Epithelial cell of esophagus (primary cell): ENCODE results near the gene OXNAD1.

Experiments
- DNase-seq: peaks from one replicate; pipeline ENCODE4 v3.0.0; 2010; ENCODE audit warnings: low read depth
- H3K4me3 ChIP-seq: 2 replicates; pipeline ENCODE4 v1.5.1; 2011; ENCODE audit warnings: mild to moderate bottlenecking, low read length, control low read depth
- TF ChIP-seq, protein P1 (sequence below): IDR thresholded peaks from 2 replicates; pipeline ENCODE4 v1.5.1; 2011; ENCODE audit warnings: low read depth, mild to moderate bottlenecking, low read length, control low read depth, inconsistent platforms; ENCODE audit not compliant: insufficient read depth; ENCODE audit errors: missing control alignments

OXNAD1 gene

GRCh38 chr3:16270855-16271254, 5.8 kb downstream of the OXNAD1 start:
- TF ChIP-seq, protein P1, sequence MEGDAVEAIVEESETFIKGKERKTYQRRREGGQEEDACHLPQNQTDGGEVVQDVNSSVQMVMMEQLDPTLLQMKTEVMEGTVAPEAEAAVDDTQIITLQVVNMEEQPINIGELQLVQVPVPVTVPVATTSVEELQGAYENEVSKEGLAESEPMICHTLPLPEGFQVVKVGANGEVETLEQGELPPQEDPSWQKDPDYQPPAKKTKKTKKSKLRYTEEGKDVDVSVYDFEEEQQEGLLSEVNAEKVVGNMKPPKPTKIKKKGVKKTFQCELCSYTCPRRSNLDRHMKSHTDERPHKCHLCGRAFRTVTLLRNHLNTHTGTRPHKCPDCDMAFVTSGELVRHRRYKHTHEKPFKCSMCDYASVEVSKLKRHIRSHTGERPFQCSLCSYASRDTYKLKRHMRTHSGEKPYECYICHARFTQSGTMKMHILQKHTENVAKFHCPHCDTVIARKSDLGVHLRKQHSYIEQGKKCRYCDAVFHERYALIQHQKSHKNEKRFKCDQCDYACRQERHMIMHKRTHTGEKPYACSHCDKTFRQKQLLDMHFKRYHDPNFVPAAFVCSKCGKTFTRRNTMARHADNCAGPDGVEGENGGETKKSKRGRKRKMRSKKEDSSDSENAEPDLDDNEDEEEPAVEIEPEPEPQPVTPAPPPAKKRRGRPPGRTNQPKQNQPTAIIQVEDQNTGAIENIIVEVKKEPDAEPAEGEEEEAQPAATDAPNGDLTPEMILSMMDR, result no peak
- no peak for DNase-seq
- no peak overlapping the region for H3K4me3 ChIP-seq

DNA sequence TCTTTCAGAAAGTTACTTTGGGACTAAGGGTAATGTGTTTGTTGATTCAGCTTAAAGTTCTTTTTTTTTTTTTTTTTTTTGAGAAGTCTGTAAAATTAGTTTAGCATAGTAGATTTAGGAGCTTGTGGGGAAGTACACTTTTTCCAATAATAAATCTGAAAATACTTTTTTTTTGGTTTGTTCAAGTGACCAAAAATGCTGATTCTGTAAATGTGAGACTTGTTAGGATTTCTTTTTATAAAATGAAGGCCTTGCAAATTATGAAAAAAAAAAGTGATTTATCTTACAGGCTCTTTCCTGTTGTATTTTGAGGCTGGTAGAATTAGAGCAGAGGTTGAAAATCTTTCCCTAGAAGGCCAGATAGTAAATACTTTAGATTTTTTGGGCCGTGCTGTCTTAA, 7.6 kb downstream of the OXNAD1 start:
- H3K4me3 ChIP-seq, result no peak overlapping the region
- DNase-seq, result no peak
- TF ChIP-seq, protein P1, result no peak

- TF ChIP-seq, protein P1, result no peak
- DNase-seq, result no peak
Measured at GRCh38 chr3:16273867-16274266, 8.9 kb downstream of the OXNAD1 start.

GRCh38 chr3:16277471-16277870, 12.5 kb downstream of the OXNAD1 start:
- TF ChIP-seq, protein P1, result no peak
- H3K4me3 ChIP-seq, result no peak overlapping the region
- DNase-seq, result no peak

More at GRCh38 chr3:16273867-16274266, 8.9 kb downstream of the OXNAD1 start:
- H3K4me3 ChIP-seq, result no peak overlapping the region

DNA sequence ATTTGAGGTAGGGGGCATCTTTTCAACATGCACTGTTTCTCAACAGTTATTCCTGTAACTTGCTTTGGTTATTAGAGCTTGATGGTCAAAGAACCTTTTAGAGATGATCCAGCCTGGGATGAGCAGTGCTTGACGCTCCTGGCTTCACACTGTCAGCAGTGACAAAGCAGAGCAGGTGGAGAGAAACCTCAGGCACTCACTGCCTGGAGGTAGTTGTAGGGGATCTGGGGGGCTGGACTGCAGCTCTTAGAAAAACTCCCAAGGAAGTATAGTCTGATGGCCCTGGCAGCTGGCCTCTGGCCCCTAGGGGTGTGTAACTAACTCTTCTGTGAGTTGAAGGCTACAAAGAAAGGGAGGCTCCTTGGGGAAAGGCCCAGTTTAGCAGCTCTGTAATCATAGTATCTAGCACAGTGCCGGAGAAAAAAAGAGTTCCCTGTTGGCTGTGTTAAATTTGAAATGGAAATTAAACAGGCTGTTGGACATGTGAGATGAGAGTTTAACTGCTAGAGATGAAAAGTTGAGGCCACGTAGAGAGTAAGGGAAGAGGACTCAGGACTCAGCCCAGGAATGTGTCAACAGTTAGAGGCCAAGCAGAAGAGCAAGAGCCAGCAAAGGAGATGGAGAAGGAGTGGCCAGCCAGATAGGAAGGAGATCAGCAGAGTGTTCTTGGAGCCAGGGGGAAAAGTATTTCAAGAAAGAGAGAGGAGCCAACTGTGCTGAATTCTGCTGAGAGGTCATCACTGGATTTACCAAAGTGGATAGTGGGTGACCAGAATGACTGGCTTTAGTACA, 14.2 kb downstream of the OXNAD1 start:
- H3K4me3 ChIP-seq, result no peak overlapping the region
- DNase-seq, result no peak
- TF ChIP-seq, protein P1, result no peak

DNA sequence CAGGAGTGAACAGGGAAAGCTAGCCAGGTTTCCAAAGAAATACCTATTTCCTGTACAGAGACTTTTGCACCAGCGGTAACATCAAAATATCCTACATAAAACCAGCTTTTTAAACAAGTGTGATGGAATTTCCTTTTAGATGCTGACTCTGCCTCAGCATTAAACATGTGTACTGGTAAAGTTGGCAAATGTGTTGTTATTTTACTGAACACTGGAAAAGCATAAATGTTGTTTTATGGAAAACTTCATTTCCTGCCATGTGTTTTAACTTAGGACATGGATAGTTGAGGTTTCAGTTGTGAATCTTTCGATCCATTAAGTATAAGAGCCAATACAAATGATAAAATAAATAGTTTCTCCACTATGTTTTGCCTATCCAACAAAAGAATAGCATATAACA, 15.7 kb downstream of the OXNAD1 start:
- no peak overlapping the region for H3K4me3 ChIP-seq
- TF ChIP-seq, protein P1, result no peak
- no peak for DNase-seq

GRCh38 chr3:16284633-16285032, 19.6 kb downstream of the OXNAD1 start:
- no peak overlapping the region for H3K4me3 ChIP-seq
- no peak for DNase-seq
- TF ChIP-seq, protein P1, result no peak
